K562 (cell line): ENCODE results near the gene GRM2. TPM values are rescaled to one million over a fixed set of nuclear protein-coding genes. Genes with fewer than 3 reads are reported as not detected.

Experiments used
- ATAC-seq: fragments of 200-7000 bp; cut with Tn5 transposase; 3 replicates; pipeline ENCODE4 v1.9.1; 2020; ENCODE audit warnings: moderate library complexity
- BruUV-seq: library from RNA; stranded (reverse); fragments of 400-500 nt; replicated peaks from 2 replicates; lab custom pipeline; 2021; lab: Mats Ljungman, UMichigan
- CTCF ChIA-PET: fragments of 300-600 bp; formaldehyde crosslinking; extraction: SDS; loops from one replicate; lab custom pipeline; 2021; ENCODE audit warnings: low intra/inter-chr PET ratio; lab: Yijun Ruan, JAX
- POLR2A ChIA-PET: fragments of 300-600, 350-650 bp; sonication (Branson Sonifier 250); formaldehyde crosslinking; extraction: SDS; loops from one replicate; lab custom pipeline; 2021; ENCODE audit warnings: antibody characterized with exemption, inconsistent platforms; lab: Yijun Ruan, JAX
- DNase-seq, 4 experiments: peaks; one replicate each; pipeline versions ENCODE4 v3.0.0 to v3.0.0-alpha.2; 2011 to 2018; ENCODE audit warnings: low spot score in 3 of 4, mixed read lengths in 3 of 4; ENCODE audit errors: extremely low read depth in 1 of 4
- FAIRE-seq: peaks from 2 replicates; lab custom pipeline; 2011; peaks lifted over from hg19 to GRCh38; lab: Jason Lieb, UNC
- H2AFZ ChIP-seq: 2 replicates; pipeline ENCODE4 v1.6.0; 2011; ENCODE audit warnings: low read depth, low read length, control low read depth, inconsistent platforms
- H3K27ac ChIP-seq: fragments of 200-600 bp; 3 replicates; pipeline ENCODE4 v1.8.0; 2011; ENCODE audit warnings: low read depth, mild to moderate bottlenecking, control low read depth, inconsistent platforms, low read length, moderate library complexity, mixed read lengths; ENCODE audit errors: extremely low read depth
- H3K27me3 ChIP-seq, 2 experiments: fragments of 300-600 bp in 1 of 2; 2 replicates in 1 of 2; 3 replicates in 1 of 2; pipeline versions ENCODE4 v1.6.0 to v1.8.0; 2011; ENCODE audit warnings: inconsistent platforms in 2 of 2, low read length in 2 of 2, mild to moderate bottlenecking in 1 of 2, mixed read lengths in 1 of 2, moderate library complexity in 1 of 2; ENCODE audit not compliant: control insufficient read depth in 2 of 2, insufficient read depth in 2 of 2
- H3K36me3 ChIP-seq: fragments of 300-600 bp; 3 replicates; pipeline ENCODE4 v1.8.0; 2011; ENCODE audit warnings: mild to moderate bottlenecking, low read length, inconsistent platforms; ENCODE audit not compliant: control insufficient read depth, insufficient read depth
- H3K4me1 ChIP-seq, 2 experiments: fragments of 200-600 bp in 1 of 2; replicated peaks in 1 of 2; 2 replicates in 1 of 2; 3 replicates in 1 of 2; pipeline versions ENCODE4 v1.5.1 to v1.8.0; 2011; ENCODE audit warnings: inconsistent platforms in 2 of 2, low read length in 2 of 2, mild to moderate bottlenecking in 1 of 2, mixed read lengths in 1 of 2, moderate library complexity in 1 of 2; ENCODE audit not compliant: control insufficient read depth in 2 of 2, insufficient read depth in 2 of 2
- H3K4me2 ChIP-seq: 2 replicates; pipeline ENCODE4 v1.6.1; 2011; ENCODE audit warnings: low read length, control low read depth, inconsistent platforms, mixed read lengths; ENCODE audit not compliant: insufficient read depth
- H3K4me3 ChIP-seq: fragments of 200-600 bp; sonication (generic), shearing (Covaris generic); 2 replicates; pipeline ENCODE4 v1.5.1; 2016; ENCODE audit warnings: control low read depth, inconsistent platforms
- H3K79me2 ChIP-seq: fragments of 200-600 bp; 3 replicates; pipeline ENCODE4 v1.8.0; 2011; ENCODE audit warnings: low read length, inconsistent platforms; ENCODE audit not compliant: control insufficient read depth, insufficient read depth
- H3K9ac ChIP-seq, 2 experiments: 2 replicates each; pipeline versions ENCODE4 v1.6.0 to v1.6.1; 2011; ENCODE audit warnings: low read depth in 2 of 2, low read length in 2 of 2, control low read depth in 1 of 2, inconsistent platforms in 1 of 2, mild to moderate bottlenecking in 1 of 2, mixed read lengths in 1 of 2; ENCODE audit not compliant: insufficient read depth in 1 of 2
- H3K9me1 ChIP-seq: one replicate; pipeline ENCODE4 v1.6.0; 2011; ENCODE audit warnings: inconsistent platforms, mild to moderate bottlenecking, low read length, moderate library complexity; ENCODE audit not compliant: control insufficient read depth, insufficient read depth
- H3K9me3 ChIP-seq: replicated peaks from 2 replicates; pipeline ENCODE4 v1.5.1; 2011; ENCODE audit warnings: low read depth, low read length, inconsistent platforms; ENCODE audit not compliant: control insufficient read depth, insufficient read depth
- H4K20me1 ChIP-seq: replicated peaks from 2 replicates; pipeline ENCODE4 v1.6.1; 2011; ENCODE audit warnings: low read length, inconsistent platforms, mixed read lengths; ENCODE audit not compliant: control insufficient read depth, insufficient read depth
- COPS2 ChIP-seq: fragments of 450-650 bp; conservative IDR thresholded peaks from 2 replicates; pipeline ENCODE4 v1.6.1; 2016; ENCODE audit warnings: mild to moderate bottlenecking, moderate library complexity
- E2F4 ChIP-seq: sonication (generic); formaldehyde crosslinking; IDR thresholded peaks from 2 replicates; pipeline ENCODE4 v1.8.0; 2022; ENCODE audit warnings: mild to moderate bottlenecking, low read depth, missing genetic modification reagents
- FOXP1 ChIP-seq: sonication (generic); formaldehyde crosslinking; IDR thresholded peaks from 2 replicates; pipeline ENCODE4 v1.8.0; 2022; ENCODE audit warnings: mild to moderate bottlenecking, missing genetic modification reagents
- MBD2 ChIP-seq: sonication (generic); IDR thresholded peaks from 2 replicates; pipeline ENCODE4 v1.6.1; 2016; ENCODE audit warnings: low read depth, borderline replicate concordance
- MGA ChIP-seq: fragments of 450-650 bp; IDR thresholded peaks from 2 replicates; pipeline ENCODE4 v1.6.1; 2016; ENCODE audit warnings: mild to moderate bottlenecking, moderate library complexity
- PHB2 ChIP-seq: fragments of 450-650 bp; IDR thresholded peaks from 2 replicates; pipeline ENCODE4 v1.6.1; 2017; ENCODE audit warnings: low read depth
- PML ChIP-seq: IDR thresholded peaks from 2 replicates; pipeline ENCODE4 v1.6.1; 2012; ENCODE audit warnings: low read length, inconsistent platforms
- SIRT6 ChIP-seq: IDR thresholded peaks from one replicate; pipeline ENCODE4 v1.6.1; 2012; ENCODE audit warnings: low read depth, mild to moderate bottlenecking, control low read depth, inconsistent platforms, low read length, moderate library complexity
- TAF15 ChIP-seq: fragments of 200-400 bp; formaldehyde crosslinking; IDR thresholded peaks from 2 replicates; pipeline ENCODE4 v1.6.1; 2017; ENCODE audit warnings: mild to moderate bottlenecking, low read depth, low read length, moderate library complexity
- U2AF1 ChIP-seq: fragments of 200-400 bp; formaldehyde crosslinking; optimal IDR thresholded peaks from 2 replicates; pipeline ENCODE3; 2017; ENCODE audit warnings: mild to moderate bottlenecking, low read depth, low read length, moderate library complexity
- WGBS: fragments of 100-300 bp; shearing (Covaris generic); methylation state at CpG from one replicate; pipeline ENCODE4 v1.1.6; 2016; ENCODE audit warnings: low coverage, mixed read lengths; ENCODE audit not compliant: insufficient coverage; ENCODE audit errors: missing lambda C conversion rate; 5-methylcytosine and 5-hydroxymethylcytosine counted together
- in situ Hi-C: fragments of 300-500 bp; cut with MboI; formaldehyde crosslinking; loops from 4 replicates; pipeline ENCODE4 v1.15.0; 2018; ENCODE audit warnings: inconsistent platforms, mixed read lengths
- intact Hi-C: fragments of 100-400 bp; cut with micrococcal nuclease; formaldehyde crosslinking; loops from 2 replicates; pipeline ENCODE4 v1.14.2; 2022
- polyA plus RNA-seq, 8 experiments: library from polyadenylated mRNA; depleted of rRNA in 4 of 8; stranded (reverse) in 5 of 8; unstranded in 3 of 8; fragments of >200 nt; fragmentation: Nextera tagmentation in 2 of 8; fragmentation: Illumina TruSeq in 1 of 8; extraction: Ambion mirVana in 2 of 8; extraction: Trizol in 1 of 8; gene quantifications; 2 replicates each; pipeline versions ENCODE4 v1.2.1 to v1.2.3, GENCODE V29; 2011 to 2014; ENCODE audit warnings: inconsistent platforms in 1 of 8, missing spikeins in 1 of 8
- total RNA-seq, 7 experiments: library from RNA; depleted of rRNA in 6 of 7; stranded (reverse); fragments of >200 nt in 6 of 7; fragmentation: Illumina TruSeq in 2 of 7; extraction: Trizol in 2 of 7; gene quantifications; 2 replicates each; pipeline versions ENCODE4 v1.2.1 to v1.2.3, GENCODE V29; 2011 to 2021; ENCODE audit warnings: low replicate concordance in 1 of 7

GRM2 gene
- total and polyA plus RNA-seq, 9 of the 15 experiments (the other 6 are each of a cell fraction or from before 2014, with no cell fraction given), result not detected

GRCh38 chr3:51748327-51748726, 41.5 kb downstream of the GRM2 start (continued):
- TF ChIP-seq E2F4, result no peak
- no peak for TF ChIP-seq PHB2
- no peak for TF ChIP-seq SIRT6

GRCh38 chr3:51750878-51751277, 44.0 kb downstream of the GRM2 start:
- DNase-seq, result no peak
- no TSS peak for BruUV-seq
- Histone ChIP-seq H4K20me1 (no peaks in the 10 kb centered on the region), H3K79me2 (no peaks in the 10 kb centered on the region), H3K4me1 (no peaks in the 10 kb centered on the region), H2AFZ (no peak overlapping the region), H3K27ac (no peak overlapping the region), H3K27me3 (no peaks in the 10 kb centered on the region), H3K4me3 (no peak overlapping the region), H3K9me1 (no peaks in the 10 kb centered on the region), H3K9me3 (no peaks in the 10 kb centered on the region), H3K36me3 (no peaks in the 10 kb centered on the region), H3K4me2 (no peak overlapping the region), H3K9ac (no peak overlapping the region)
- no peak for FAIRE-seq
- POLR2A ChIA-PET, result no interaction called here
- CTCF ChIA-PET, result no interaction called here
- in situ Hi-C loops, result no loop called here
- no peak for ATAC-seq
- intact Hi-C loops, result no loop called here
- 9% methylated on average over 1 of the region's 1 CpG for WGBS
- TF ChIP-seq FOXP1 (CRISPR knock-in tag) (no peak), PML (no peak), MBD2 (no peak), COPS2 (no peak), U2AF1 (no peak), MGA (no peak), TAF15 (no peak)
